Neural cell (in vitro differentiated cells): ENCODE data around the gene FAM98B.

Experiments
- CTCF ChIP-seq: fragments of 450-650 bp; IDR thresholded peaks from 2 replicates; pipeline ENCODE4 v1.5.1; 2014; ENCODE audit warnings: antibody characterized with exemption, mild to moderate bottlenecking, moderate library complexity; ENCODE audit not compliant: poor library complexity, severe bottlenecking
- EP300 ChIP-seq: fragments of 450-650 bp; conservative IDR thresholded peaks from 2 replicates; pipeline ENCODE4 v1.6.1; 2014; ENCODE audit warnings: antibody characterized with exemption, mild to moderate bottlenecking, moderate library complexity; ENCODE audit not compliant: poor library complexity, severe bottlenecking
- EZH2 ChIP-seq: fragments of 200-600, 300-800 bp; shearing (Covaris generic), sonication (generic); IDR thresholded peaks from 2 replicates; pipeline ENCODE4 v1.6.1; 2014; ENCODE audit warnings: antibody characterized with exemption, low read length, borderline replicate concordance, mild to moderate bottlenecking; ENCODE audit not compliant: insufficient read depth, poor library complexity, severe bottlenecking
- MXI1 ChIP-seq: fragments of 450-650 bp; conservative IDR thresholded peaks from 2 replicates; pipeline ENCODE4 v1.6.1; 2014; ENCODE audit warnings: antibody characterized with exemption, mild to moderate bottlenecking; ENCODE audit not compliant: poor library complexity, severe bottlenecking
- POLR2AphosphoS5 ChIP-seq: IDR thresholded peaks from 2 replicates; pipeline ENCODE4 v1.6.1; 2012
- RAD21 ChIP-seq: fragments of 450-650 bp; conservative IDR thresholded peaks from 2 replicates; pipeline ENCODE4 v1.6.1; 2014; ENCODE audit warnings: antibody characterized with exemption, mild to moderate bottlenecking, moderate library complexity
- REST ChIP-seq: IDR thresholded peaks from 2 replicates; pipeline ENCODE4 v1.6.1; 2012; ENCODE audit warnings: borderline replicate concordance
- SMC3 ChIP-seq: fragments of 450-650 bp; conservative IDR thresholded peaks from 2 replicates; pipeline ENCODE4 v1.6.1; 2014; ENCODE audit warnings: antibody characterized with exemption, mild to moderate bottlenecking, moderate library complexity; ENCODE audit not compliant: poor library complexity

GRCh38 chr15:38528294-38528693 lies 74.4 kb downstream of the FAM98B start:
- TF ChIP-seq CTCF, result no peak
- TF ChIP-seq EZH2, result no peak
- no peak for TF ChIP-seq POLR2AphosphoS5
- TF ChIP-seq MXI1, result no peak
- TF ChIP-seq REST, result no peak
- no peak for TF ChIP-seq EP300
- no peak for TF ChIP-seq SMC3
- no peak for TF ChIP-seq RAD21
